Mesenteric fat pad (tissue), 1 donor: Measurements from ENCODE around the gene ONECUT1. TPM values are rescaled to one million over a fixed set of nuclear protein-coding genes. Genes with fewer than 3 reads are reported as not detected.

ENCODE experiments used
- DNase-seq: peaks from one replicate; pipeline ENCODE4 v3.0.0-alpha.2; 2020; ENCODE audit warnings: low spot score
- total RNA-seq: library from RNA; stranded (reverse); fragmentation: NEBNext Ultra II Directional; extraction: Animal tissue kit (Norgen Biotek cat#: 25700); gene quantifications from one replicate; pipeline ENCODE4 v1.2.1, GENCODE V29; 2021
- donor health status: DM: yes; HTN: yes; CAD: no.

The ONECUT1 gene
- total RNA-seq, 1 donor from 2014 or later: not detected

DNA sequence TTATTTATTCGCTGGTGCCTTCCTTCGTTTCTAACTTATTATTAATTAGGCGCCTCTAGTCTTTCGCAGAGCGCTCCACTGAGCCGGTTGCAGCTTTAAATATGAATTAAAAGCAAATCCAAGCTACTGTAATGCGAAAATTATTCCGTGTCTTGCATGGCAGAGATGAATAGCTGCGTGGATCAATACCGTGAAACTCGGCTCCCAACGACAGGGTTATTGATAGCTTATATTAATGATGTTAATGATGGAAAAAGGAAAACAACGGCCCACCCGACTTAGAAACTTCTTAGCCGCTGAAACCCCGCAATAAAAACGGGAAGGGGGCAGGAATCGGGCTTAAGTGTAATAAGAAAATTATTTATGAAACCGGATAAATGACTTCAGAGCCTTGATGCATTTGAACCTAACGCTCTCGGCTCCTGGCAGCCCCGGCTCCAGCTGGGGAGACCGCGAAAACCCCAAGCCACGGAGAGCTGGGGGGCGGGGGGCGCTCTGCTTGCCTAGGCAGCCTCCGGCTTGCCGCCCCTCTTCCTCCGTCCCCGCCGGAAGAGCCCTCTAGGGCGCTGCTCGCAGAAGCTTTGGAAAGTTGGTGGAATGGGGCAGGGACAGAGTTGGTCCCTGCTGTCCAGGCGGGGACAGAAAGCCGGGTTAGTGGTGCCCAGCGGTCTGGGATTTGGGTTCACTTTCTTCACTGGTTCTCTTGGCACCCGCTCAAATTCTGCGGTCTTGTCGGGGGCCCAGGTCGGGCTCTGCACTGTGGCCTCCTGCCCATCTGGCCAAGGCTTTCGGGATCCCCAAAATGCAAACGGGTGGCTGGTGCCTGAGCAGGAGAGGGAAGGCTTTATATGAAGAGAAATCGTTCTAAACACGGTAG lies 7.7 kb upstream of the ONECUT1 start:
- DNase-seq: no peak

DNA sequence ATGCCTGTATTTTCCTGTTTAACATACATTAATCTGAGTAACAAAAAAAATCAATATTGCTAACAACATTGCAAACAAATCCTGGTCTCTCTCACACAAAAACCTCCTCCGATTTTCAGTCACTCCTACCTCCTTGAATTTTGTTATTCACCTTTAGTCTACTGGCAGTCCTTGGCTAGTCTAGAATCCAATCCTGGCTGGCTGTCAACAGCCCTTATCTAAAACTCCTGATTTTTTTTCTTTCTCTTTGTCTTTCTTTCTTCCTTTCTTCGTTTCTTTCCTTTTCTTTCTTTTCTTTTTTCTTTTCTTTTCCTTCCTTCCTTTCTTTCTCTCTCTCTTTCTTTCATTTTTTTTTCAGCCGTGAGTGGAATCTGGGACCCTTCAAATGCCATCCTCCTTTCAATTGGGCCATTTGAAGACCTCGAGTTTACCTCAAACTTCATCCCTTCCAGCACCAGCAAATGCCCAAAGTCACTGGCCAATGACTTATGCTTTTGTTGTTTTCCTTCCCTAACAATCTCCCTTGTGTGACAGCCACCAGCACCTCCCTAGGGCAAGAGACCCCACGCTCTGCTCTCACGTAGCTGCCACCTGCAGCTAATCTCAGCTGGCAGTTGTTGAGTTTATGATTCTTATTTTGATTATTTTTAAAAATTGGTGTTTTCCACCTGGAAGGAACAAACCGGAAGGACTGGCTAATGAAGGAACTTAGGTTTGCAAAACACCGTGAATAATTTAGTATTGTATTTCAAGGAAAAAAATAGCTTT lies 6.8 kb upstream of the ONECUT1 start:
- no peak for DNase-seq

DNA sequence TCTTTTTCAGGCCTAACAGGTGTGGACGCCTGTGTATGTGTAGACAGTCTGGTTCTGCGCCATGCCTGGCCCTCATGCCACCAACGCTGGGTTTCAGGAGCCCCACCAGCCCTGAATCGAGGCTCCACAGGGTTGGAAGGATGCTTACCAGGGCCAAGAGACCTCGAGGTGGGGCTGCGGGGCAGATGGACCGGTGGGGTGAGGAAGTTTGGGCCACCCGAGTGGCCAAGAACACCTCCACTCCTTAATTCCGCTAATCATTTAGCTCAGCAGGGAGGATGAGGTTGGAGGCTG lies 6.0 kb upstream of the ONECUT1 start:
- no peak for DNase-seq

DNA sequence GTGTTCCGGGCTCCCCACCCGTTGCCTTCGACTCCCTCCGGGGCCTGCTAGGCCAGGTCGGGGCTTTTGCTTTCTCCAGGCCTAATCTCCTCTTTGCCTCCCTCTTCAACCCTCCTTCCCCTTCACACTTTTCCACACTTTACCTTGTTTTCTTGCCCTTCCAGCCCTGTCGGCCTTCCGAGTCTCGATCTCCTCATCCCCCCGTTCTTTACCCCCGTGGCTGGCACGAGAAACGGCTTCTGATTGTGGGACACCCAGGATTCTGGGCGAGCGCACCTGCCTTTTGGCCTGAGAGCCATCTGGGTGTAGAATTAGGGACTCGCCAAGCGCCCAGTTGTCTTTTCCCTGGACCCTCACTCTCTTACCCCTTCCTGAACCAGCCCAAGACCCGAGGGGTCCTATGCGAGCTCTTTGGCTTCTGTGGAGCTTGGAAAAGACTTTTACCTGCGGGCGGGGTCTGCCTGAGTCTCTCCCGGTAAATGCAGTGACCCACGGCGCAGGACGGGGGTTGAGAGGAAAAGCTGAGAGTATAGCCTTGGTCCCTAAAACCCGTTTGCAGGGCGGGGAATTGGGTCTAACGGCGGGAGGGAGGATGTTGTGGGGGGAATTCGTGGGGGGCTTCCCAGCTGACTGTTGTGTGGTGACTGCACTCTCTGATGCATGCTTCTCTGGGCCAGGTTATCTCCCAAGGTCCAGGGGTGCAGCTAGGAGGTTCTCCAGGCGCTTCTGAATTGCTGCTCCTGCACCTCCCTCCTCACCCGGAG lies 5.5 kb upstream of the ONECUT1 start:
- no peak for DNase-seq

DNA sequence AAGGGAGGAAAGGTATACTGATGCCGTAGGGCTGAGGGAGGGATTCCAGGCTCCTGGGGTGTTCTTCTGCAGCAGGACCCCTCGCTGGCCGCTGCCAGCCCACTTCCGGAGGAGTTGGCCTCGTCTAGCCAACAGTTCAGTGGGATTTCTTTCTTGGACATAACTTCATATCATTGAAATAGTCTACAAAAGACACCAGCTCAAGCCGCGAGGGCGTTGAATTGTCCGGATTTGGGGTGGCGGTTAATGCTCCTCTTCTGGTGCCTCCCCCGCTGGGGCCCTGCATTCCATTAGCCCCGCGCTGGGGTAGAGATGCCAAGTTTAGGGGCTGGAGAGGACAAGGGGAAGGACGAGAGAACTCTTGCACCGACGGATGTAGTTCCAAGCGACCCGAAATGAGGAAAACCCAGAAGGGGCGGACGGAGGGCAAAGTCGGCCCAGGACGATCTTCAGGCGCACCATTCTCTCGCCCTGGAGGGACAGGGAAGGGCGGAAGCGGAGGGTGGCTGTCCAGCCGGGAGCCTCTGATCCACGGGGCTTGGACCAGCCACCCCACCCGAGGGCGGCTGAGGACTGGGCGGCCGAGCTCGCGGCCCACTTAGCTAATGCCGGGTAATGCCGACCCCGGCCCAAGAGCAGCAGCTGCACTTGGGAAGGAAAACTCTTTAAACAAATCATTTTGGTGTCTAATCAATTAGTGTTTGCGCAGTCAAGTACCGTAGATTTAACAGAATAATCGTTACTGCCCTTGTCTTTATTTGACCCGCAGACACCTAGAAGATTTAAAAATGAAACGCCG lies 4.7 kb upstream of the ONECUT1 start:
- no peak for DNase-seq

DNA sequence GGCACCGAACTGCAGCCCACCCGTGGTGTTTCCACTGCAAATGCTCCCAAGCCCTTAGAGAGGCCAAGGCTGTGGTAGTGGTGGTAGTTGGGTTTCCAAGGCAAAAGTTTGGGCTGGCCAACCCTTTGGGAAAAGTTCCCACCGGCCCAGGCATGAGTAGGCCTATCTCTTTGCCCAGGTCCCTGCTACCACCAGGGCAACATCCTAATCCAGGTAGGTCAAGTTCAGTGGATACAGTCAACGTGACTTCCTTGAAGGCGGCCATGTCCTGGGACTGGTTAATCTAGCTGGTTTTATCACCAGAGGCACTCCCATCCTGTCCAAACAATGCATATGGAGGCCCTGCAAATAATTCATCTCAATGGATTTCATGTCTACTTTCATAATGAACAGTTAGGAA lies 1.6 kb upstream of the ONECUT1 start:
- no peak for DNase-seq

DNA sequence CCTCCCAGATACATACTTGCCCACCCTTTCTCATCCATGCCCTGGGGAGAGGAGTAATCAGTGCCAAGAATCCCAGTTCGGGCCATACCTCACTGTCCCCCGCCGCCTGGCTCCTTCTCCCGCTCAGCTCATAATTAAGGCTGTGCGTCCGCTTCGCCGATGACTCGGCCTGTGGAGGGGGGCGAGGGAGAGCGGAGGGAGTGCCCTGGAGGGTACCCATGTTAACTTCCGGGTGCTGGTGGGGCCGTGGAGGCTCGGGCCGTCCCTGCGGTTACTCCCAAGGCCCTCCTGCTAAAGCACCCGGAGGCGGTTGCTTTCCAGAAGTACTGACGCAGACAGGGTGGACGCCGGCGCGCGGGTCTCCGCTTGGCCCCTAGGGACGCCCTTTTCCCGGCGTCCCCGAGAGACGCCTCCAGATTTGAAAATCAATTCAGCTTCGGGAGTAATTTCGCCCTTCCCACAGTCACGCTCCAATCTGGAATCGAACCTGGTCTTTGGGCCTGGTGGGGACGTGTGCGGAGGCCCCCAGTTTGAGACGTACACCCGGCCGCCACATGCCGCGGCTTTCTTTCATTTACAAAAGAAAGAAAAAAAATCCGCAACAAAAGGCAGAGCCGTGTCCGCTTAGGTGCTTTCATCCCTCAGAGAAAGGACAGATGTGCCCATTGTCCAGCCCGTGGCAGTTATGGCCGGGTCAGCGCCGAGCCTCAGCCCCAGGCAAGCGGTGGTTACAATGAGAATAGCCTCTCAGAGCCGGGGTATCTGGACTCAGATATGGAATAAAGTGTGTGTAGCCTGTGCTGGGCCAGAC lies 1.0 kb upstream of the ONECUT1 start:
- DNase-seq: no peak

DNA sequence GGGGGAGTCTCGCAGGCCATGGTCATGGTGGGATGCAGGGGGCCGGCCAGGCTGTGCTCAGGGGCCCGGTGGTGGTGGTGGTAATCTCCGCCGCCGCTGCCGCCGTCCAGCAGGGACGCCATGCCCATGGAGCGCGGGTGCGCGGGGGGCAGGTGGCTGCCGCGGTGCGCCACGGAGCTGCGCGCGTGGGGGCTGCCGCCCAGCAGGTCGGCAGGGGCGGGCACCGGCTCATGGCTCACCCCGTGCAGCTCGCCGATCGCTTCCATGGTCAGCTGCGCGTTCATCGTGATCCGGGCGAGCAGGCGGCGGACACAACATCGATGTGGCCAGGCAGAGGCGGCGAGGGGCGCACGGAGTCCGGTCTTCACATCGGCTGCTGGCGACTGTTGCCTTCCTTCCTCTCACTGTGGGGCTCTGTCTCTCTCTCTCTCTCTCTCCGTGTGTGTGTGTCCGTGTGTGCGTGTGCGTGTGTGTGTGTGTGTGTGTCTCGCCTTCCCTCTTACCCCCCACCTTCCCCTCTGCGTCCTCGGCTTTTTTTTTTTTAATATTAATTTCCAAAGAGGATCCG lies 451 bp downstream of the ONECUT1 start:
- DNase-seq: no peak

DNA sequence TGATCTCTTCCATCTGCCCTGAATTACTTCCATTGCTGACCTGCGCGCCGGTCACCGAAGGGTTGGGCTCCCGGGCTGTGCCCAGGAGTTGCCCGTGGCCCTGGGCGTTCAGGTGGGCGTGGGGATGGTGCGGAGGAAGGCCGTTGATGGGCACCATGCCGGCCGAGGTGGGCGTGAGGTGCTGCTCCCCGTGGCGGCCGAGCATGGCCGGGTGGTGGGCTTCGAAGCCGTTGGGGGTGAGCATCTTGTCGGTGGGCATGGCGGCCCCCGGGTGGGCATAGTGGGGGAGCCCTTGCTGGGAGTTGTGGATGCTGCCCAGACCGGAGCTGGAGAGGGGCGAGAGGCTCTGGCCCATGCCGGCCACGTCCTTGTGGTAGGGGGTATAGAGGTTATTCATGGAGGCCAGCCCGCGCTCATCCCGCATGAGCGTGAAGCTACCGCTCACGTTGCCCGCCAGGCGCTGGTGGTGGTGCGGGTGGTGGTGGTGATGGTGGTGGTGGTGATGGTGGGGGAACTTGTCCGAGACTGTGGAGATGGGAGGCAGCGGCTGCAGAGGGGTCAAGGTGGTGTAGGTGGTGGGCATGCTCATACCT lies 1.0 kb downstream of the ONECUT1 start:
- no peak for DNase-seq

DNA sequence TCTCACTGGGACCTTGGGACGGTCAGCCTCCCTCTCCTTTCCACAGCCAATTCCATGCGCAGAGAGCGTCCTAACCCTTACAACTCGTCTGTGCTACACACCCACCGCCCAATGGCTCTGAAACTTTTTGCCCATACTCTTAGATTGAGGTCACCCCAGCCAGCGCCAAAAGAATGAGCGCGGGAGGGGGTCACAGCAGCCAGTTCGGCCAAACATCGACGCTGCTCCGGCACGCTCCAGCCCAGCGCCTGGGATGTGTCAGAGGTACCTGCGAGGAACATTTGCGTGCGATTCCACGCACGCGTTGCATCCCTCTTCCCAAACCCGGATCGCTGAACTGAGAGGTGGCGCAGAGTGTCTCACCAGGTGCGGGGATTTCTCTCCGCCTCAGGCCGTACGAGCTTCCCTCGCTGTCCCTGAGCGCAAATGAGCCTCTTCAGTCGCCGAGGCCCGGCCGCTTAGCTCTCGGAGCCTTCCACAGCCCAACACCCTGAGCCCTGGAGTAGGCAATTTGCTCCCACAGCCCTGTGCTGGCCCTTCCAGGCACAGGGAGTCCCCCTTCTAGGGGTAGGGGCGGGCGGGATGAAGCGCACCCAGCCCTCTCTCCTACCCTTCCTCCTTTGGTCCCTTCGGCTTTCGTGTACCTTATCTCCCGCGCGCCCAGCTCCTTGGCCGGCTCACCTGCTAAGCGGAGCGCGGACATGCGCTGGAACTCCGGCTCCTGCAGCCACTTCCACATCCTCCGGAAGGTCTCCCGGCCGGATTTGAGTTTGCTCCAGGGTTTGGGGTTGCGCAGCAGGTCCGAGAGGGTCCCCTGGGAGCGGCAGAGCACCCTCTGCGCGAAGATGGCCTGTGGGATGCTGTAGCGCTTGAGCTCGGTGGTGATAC lies 1.8 kb downstream of the ONECUT1 start:
- no peak for DNase-seq

DNA sequence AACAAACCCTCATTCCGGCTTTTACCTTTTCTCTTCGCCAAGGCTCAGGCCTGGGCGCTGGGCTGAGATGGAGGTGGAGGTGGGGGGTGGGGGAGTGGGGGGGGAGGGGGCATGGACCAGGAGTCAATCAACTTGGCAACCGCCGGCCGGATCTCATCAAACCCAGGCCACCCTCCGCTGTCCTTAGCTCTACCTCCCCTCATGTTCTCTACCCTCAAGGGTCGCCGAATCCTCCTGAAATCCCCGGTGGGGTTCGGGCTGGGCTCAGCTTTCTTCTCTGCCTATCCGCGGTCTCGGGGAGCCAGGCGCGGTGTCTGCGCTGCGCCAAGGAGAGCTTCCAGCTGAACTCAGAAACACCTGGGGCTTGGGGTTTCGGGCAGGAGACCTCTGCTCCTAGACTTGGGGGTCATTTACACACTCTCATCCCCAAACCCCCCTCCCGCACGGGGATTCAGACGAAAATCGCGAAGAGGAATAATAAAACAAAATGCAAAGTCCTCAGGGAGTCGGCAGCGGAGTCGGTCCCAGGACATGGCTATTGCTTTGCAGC lies 2.5 kb downstream of the ONECUT1 start:
- no peak for DNase-seq

DNA sequence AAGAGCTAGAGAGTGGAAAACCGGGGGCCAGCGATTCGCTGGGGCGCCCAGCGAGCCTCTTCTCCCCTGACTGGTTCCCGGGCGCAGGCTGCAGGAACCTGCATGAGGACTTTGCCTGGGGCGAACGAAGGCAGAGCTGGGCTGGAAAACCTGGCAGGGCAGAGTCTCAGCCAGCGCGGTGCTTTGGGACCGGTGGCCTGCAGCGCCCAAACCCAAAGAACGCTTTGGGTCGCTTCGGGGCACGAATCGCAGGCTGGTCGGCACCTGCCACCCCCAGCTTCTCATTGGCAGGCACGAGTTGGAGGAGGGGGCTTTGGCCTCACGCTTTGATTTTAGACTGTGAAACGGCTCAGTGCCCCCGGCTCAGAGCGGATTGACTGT lies 3.0 kb downstream of the ONECUT1 start:
- no peak for DNase-seq

DNA sequence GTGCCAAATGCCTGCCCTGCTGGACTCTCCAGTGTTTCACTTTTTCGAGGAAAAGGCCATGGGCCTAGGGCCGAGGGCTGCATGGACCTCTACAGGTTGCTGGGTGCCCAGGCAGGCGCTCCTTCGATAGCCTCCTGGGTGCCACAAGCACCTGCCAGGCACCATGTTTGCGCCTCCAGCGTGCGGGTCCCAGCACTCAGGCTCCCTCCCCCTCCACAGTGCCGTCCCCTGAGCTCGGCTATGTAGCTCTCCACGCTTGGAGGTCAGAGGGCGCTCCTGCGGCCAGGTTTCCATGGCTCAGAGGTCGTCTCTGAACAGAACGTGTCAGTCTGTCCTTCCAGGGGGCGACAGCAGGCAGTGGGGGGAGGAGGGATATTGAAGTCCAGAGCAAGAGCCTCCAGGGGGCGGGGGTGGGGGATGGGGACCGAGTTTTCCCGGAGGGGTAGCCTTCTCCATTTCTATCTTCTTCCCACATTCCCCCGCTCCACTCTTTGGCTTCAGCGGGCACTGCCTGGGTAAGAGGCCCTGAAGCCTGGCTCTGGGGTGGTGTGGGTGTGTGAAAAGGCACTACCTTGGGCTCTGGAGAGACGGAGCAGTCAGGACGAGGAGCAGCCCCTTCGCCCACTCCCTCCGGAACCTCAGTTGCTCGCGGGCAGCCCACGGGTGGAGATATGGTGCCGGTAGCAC lies 3.6 kb downstream of the ONECUT1 start:
- no peak for DNase-seq

DNA sequence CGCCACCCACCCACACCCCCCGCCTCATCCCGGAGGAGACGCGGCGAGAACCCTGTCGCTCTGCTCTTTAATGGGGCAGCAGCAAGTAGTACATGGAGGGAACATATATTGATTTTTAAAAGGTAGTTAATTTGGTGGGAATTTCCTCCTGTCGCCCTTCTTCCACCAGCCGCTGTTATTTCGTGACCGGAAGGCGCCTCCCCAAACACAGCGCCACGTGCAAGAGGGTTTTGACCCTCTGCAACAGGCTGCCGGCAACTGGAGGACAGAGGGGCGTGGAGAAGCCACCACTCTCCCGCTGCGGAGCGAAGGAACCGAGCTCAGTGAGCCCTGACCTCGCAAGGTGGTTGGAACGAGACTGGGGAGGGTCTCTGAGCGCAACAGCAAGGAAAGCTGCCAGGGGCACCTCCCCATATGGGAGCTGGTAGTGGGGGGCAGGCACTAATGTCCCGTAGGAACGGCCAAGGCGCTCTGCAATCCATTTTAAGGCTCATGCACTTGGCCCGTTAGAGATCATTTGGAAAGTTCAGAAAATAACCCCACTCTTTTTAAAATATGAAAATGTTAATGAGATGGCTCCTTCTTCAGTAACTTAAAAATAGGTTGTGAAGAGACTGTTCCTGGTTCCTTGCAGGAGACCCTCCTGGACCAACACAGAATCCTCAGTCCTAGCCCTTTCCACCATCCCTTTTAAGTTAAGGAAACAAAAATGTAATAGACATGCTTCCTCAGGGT lies 4.3 kb downstream of the ONECUT1 start:
- no peak for DNase-seq

DNA sequence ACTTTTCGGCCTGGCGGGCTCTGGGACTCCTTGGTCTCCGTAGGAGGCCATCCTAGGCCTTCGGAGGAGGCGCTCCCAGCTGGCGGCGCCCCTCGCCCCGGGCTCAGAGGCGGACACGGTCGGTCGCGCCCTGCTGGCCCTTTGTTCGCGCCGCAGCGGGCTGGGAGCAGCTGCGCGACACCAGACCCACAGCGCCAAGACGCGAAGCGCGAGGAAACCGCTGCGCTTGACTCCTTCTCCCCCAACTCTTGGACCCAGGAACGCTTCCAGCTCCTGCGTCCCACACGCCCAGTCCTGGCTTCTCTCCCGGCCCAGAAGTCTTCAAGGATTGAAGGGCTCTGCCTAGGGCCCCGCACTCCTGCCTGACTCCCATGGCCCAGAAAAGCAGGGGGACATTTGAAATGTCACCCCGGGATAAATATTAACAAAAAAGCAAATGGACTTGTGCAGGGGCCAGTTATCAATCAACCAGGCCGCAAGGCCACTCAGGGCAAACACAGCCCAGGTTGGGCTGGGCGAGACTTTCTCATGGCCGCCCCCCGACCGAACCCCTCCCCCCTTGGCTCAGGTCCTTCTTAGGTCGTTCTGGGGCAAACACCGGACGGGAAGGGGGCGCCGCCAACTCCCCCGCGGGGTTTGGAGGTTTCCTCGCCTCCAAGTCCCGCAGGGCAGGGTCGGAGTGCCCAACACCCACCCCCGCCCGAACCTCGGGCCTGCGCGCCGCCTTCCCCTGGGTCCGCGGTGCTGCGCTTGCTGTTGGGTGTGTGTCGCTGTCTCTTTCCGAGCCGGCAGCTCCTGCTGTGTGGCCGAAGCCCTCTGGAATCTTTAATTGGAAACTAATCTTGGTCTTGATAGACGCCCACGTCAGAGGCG lies 5.1 kb downstream of the ONECUT1 start:
- no peak for DNase-seq
